Smooth muscle cell (in vitro differentiated cells): ENCODE results near the gene UBE3A. TPM values are rescaled to one million over a fixed set of nuclear protein-coding genes. Genes with fewer than 3 reads are reported as not detected.

Experiments used
- DNase-seq: peaks from one replicate; lab custom pipeline; 2025; ENCODE audit not compliant: unreplicated experiment; lab: John Stamatoyannopoulos, UW
- H2AFZ ChIP-seq: fragments of 200-600 bp; sonication (generic); 2 replicates; pipeline ENCODE4 v1.6.0; 2016; ENCODE audit warnings: antibody characterized with exemption, low read depth, mild to moderate bottlenecking
- H3F3A ChIP-seq: fragments of 200-600 bp; sonication (generic); 2 replicates; pipeline ENCODE4 v1.6.0; 2017; ENCODE audit warnings: antibody characterized with exemption, low read depth
- H3K27ac ChIP-seq: fragments of 200-600 bp; sonication (generic); 2 replicates; pipeline ENCODE4 v1.5.1; 2016; ENCODE audit warnings: low read depth, mild to moderate bottlenecking
- H3K27me3 ChIP-seq: fragments of 200-600 bp; sonication (generic); 2 replicates; pipeline ENCODE4 v1.6.1; 2016; ENCODE audit warnings: low read depth, mild to moderate bottlenecking
- H3K36me3 ChIP-seq: fragments of 200-600 bp; sonication (generic); 2 replicates; pipeline ENCODE4 v1.5.1; 2016; ENCODE audit warnings: low read depth
- H3K4me1 ChIP-seq: fragments of 200-600 bp; sonication (generic); 2 replicates; pipeline ENCODE4 v1.5.1; 2016; ENCODE audit warnings: low read depth
- H3K4me2 ChIP-seq: fragments of 200-600 bp; sonication (generic); 2 replicates; pipeline ENCODE4 v1.6.0; 2016; ENCODE audit warnings: mild to moderate bottlenecking
- H3K4me3 ChIP-seq: fragments of 200-600 bp; sonication (generic); 2 replicates; pipeline ENCODE4 v1.5.1; 2016; ENCODE audit warnings: mild to moderate bottlenecking
- H3K79me2 ChIP-seq: fragments of 200-600 bp; sonication (generic); 2 replicates; pipeline ENCODE4 v1.6.0; 2016; ENCODE audit warnings: low read depth, mild to moderate bottlenecking
- H3K9ac ChIP-seq: fragments of 200-600 bp; sonication (generic); 2 replicates; pipeline ENCODE4 v1.6.0; 2016; ENCODE audit warnings: low read depth
- H3K9me3 ChIP-seq: fragments of 200-600 bp; sonication (generic); replicated peaks from 2 replicates; pipeline ENCODE4 v1.5.1; 2016; ENCODE audit warnings: low read depth
- H4K20me1 ChIP-seq: fragments of 200-600 bp; sonication (generic); 2 replicates; pipeline ENCODE4 v1.6.0; 2016; ENCODE audit warnings: low read depth
- WGBS: methylation state at CpG from one replicate; pipeline ENCODE4 v1.1.7; 2016; ENCODE audit warnings: low lambda C conversion rate; 5-methylcytosine and 5-hydroxymethylcytosine counted together
- polyA plus RNA-seq: library from polyadenylated mRNA; unstranded; fragments of >200 nt; fragmentation: Nextera tagmentation; extraction: Ambion mirVana; gene quantifications from 2 replicates; pipeline ENCODE4 v1.2.1, GENCODE V29; 2016
- total RNA-seq: library from RNA; depleted of rRNA; stranded (reverse); fragments of >200 nt; gene quantifications from 2 replicates; pipeline ENCODE4 v1.2.3, GENCODE V29; 2014
- TF ChIP-seq, protein P1 (sequence below): fragments of 200-600 bp; sonication (generic); IDR thresholded peaks from 2 replicates; pipeline ENCODE4 v1.5.1; 2017; ENCODE audit warnings: borderline replicate concordance, mild to moderate bottlenecking, antibody characterized with exemption; ENCODE audit not compliant: insufficient read depth, poor library complexity, severe bottlenecking

The UBE3A gene
- total RNA-seq (93.9 and 115 TPM in 2 replicates), polyA plus RNA-seq (66.6 and 70.4 TPM in 2 replicates)

- H3F3A ChIP-seq = no peaks in the 10 kb centered on the region
Measured at GRCh38 chr15:25438601-25439368, at the start of gene UBE3A. Gene UBE3A (minus strand): TSS chr15:25439024. CDS start chr15:25409107, 29,917 bp downstream.

DNA sequence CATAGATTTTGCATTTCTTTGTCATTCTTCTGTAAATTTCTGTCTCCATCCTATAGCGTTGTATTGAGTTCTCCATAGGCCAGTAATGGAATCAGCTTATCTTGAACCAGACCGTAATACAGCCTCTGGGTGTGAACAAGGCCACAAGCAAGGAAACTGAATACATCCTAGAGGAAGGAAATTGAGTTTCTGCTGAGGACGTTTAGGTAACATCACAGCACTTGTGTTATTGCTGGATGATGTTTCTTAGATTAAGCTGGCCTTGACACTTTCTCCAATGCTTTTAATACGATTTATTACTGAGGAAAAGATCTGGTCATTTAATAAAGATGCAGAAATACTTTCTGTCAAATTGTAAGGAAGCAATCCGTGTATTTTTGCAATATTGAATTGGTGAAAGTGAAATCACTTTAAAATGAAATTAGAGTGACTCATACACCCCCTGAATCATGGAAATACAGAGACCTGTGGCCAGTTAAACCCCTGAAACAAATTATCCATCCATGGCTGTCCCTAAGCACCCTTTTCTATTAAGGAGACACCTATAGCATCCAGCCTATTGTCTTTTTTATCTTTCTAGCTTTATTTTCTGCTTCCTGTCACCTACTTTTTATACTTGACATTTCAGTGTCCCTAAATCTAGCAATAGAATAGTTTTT is 48.5 kb upstream of the UBE3A start:
- Histone ChIP-seq H3K9ac (no peak overlapping the region), H3K9me3 (peaks cover 4% of the 10 kb centered on the region), H4K20me1 (no peaks in the 10 kb centered on the region), H3K27me3 (no peaks in the 10 kb centered on the region), H3K79me2 (no peaks in the 10 kb centered on the region), H2AFZ (no peak overlapping the region), H3K36me3 (no peaks in the 10 kb centered on the region), H3K4me1 (no peaks in the 10 kb centered on the region), H3K27ac (no peak overlapping the region), H3F3A (no peaks in the 10 kb centered on the region), H3K4me2 (no peak overlapping the region), H3K4me3 (no peak overlapping the region)
- TF ChIP-seq, protein P1, sequence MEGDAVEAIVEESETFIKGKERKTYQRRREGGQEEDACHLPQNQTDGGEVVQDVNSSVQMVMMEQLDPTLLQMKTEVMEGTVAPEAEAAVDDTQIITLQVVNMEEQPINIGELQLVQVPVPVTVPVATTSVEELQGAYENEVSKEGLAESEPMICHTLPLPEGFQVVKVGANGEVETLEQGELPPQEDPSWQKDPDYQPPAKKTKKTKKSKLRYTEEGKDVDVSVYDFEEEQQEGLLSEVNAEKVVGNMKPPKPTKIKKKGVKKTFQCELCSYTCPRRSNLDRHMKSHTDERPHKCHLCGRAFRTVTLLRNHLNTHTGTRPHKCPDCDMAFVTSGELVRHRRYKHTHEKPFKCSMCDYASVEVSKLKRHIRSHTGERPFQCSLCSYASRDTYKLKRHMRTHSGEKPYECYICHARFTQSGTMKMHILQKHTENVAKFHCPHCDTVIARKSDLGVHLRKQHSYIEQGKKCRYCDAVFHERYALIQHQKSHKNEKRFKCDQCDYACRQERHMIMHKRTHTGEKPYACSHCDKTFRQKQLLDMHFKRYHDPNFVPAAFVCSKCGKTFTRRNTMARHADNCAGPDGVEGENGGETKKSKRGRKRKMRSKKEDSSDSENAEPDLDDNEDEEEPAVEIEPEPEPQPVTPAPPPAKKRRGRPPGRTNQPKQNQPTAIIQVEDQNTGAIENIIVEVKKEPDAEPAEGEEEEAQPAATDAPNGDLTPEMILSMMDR = no peak
- no peak for DNase-seq
- 70% methylated on average over 5 of the region's 5 CpGs for WGBS

More at GRCh38 chr15:25438601-25439368, at the start of gene UBE3A:
- TF ChIP-seq, protein P1 = peak; percentile 8
- H3K79me2 ChIP-seq = peaks cover 49% of the 10 kb centered on the region
- H3K27me3 ChIP-seq = no peaks in the 10 kb centered on the region
- H3K4me2 ChIP-seq = peak within 1 kb of the TSS; percentile 98
- WGBS = under 1% methylated on average over 75 of the region's 97 CpGs
- H3K4me1 ChIP-seq = peaks cover 16% of the 10 kb centered on the region
- peak within 1 kb of the TSS; percentile 98 for H3K4me3 ChIP-seq
- peak within 1 kb of the TSS; percentile 100 for H3K9ac ChIP-seq
- no peaks in the 10 kb centered on the region for H3K9me3 ChIP-seq
- peak within 1 kb of the TSS; percentile 99 for H2AFZ ChIP-seq
- H3K27ac ChIP-seq = peak within 1 kb of the TSS; percentile 99
- peak; percentile 79 for DNase-seq
- no peaks in the 10 kb centered on the region for H3K36me3 ChIP-seq
- peaks cover 44% of the 10 kb centered on the region for H4K20me1 ChIP-seq

DNA sequence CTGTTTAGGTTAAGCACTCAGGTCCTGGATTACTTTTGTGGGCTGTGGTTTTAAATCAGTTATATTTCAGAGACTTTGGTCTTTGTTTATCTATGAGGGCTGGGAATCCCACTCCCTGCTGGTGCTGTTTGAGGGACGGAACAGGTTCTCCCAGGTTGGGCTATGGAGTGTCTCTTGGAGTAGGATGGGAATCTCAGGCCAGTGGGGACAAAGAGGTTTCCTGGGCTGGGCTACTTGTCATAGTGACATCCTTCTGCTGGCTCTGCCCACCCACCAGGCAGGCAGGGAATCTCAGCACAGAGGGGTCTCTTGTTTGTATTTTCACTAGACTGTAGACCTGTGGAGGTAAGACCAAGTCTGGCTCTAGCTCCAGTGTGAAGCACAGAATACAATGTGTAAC is 47.2 kb upstream of the UBE3A start:
- 100% methylated on average over 1 of the region's 1 CpG for WGBS
- no peak overlapping the region for H3K9ac ChIP-seq
- H3K27ac ChIP-seq = no peak overlapping the region
- no peak overlapping the region for H3K4me2 ChIP-seq
- H3K4me1 ChIP-seq = no peaks in the 10 kb centered on the region
- TF ChIP-seq, protein P1 = no peak
- no peaks in the 10 kb centered on the region for H3K36me3 ChIP-seq
- H3K27me3 ChIP-seq = no peaks in the 10 kb centered on the region
- no peak for DNase-seq
- H4K20me1 ChIP-seq = no peaks in the 10 kb centered on the region
- H3F3A ChIP-seq = no peaks in the 10 kb centered on the region
- no peaks in the 10 kb centered on the region for H3K79me2 ChIP-seq
- no peak overlapping the region for H3K4me3 ChIP-seq
- no peak overlapping the region for H2AFZ ChIP-seq
- peaks cover under 1% of the 10 kb centered on the region for H3K9me3 ChIP-seq
